Vagina (tissue), 2 donors: Measurements from ENCODE around the gene TMEM62. TPM values are rescaled to one million over a fixed set of nuclear protein-coding genes. Genes with fewer than 3 reads are reported as not detected.
A peak's percentile ranks its signal among the peaks of the same experiment; 100 is the strongest.

ENCODE experiments used
- DNase-seq, 2 donors: peaks; one replicate each; pipeline ENCODE4 v3.0.0-alpha.2; 2017; ENCODE audit errors: extremely low spot score in 2 of 2
- H3K27ac ChIP-seq: fragments of 200-600 bp; sonication (generic); one replicate; pipeline ENCODE4 v1.5.1; 2019
- H3K27me3 ChIP-seq: fragments of 200-600 bp; sonication (generic); one replicate; pipeline ENCODE4 v1.5.1; 2019
- H3K36me3 ChIP-seq, 2 donors: fragments of 200-600 bp; sonication (generic); one replicate each; pipeline ENCODE4 v1.5.1; 2017 to 2019
- H3K4me1 ChIP-seq: fragments of 200-600 bp; sonication (generic); one replicate; pipeline ENCODE4 v1.5.1; 2019
- H3K4me3 ChIP-seq, 2 donors: fragments of 200-600 bp; sonication (generic); 1 replicate in 1 of 2; 2 replicates in 1 of 2; pipeline ENCODE4 v1.5.1; 2016 to 2019
- H3K9me3 ChIP-seq: fragments of 200-600 bp; sonication (generic); one replicate; pipeline ENCODE4 v1.5.1; 2019
- POLR2A ChIP-seq, 2 donors: fragments of 450-650 bp; IDR thresholded peaks; one replicate each; pipeline ENCODE4 v1.6.1; 2017; ENCODE audit warnings: antibody characterized with exemption in 2 of 2, mild to moderate bottlenecking in 2 of 2, moderate library complexity in 2 of 2
- POLR2AphosphoS5 ChIP-seq, 2 donors: sonication (generic); formaldehyde crosslinking; IDR thresholded peaks; one replicate each; pipeline ENCODE4 v1.9.0; 2017; ENCODE audit warnings: antibody characterized with exemption in 2 of 2, mild to moderate bottlenecking in 2 of 2, low read depth in 1 of 2; ENCODE audit not compliant: insufficient read depth in 1 of 2
- intact Hi-C: fragments of 100-400 bp; cut with DNase I; formaldehyde crosslinking; loops from one replicate; pipeline ENCODE4 v1.15.1; 2023
- total RNA-seq: library from RNA; depleted of rRNA; stranded (reverse); fragments of >200 nt; gene quantifications from one replicate; pipeline ENCODE4 v1.2.3, GENCODE V29; 2016
- TF ChIP-seq, protein P1 (sequence below), 3 experiments: fragments of 450-650 bp in 2 of 3; fragments of 200-600 bp in 1 of 3; sonication (generic) in 1 of 3; IDR thresholded peaks; one replicate each; pipeline ENCODE4 v1.5.1; 2017 to 2019; ENCODE audit warnings: antibody characterized with exemption in 3 of 3, mild to moderate bottlenecking in 2 of 3, moderate library complexity in 2 of 3

The TMEM62 gene
- 86.9 TPM for total RNA-seq

DNA sequence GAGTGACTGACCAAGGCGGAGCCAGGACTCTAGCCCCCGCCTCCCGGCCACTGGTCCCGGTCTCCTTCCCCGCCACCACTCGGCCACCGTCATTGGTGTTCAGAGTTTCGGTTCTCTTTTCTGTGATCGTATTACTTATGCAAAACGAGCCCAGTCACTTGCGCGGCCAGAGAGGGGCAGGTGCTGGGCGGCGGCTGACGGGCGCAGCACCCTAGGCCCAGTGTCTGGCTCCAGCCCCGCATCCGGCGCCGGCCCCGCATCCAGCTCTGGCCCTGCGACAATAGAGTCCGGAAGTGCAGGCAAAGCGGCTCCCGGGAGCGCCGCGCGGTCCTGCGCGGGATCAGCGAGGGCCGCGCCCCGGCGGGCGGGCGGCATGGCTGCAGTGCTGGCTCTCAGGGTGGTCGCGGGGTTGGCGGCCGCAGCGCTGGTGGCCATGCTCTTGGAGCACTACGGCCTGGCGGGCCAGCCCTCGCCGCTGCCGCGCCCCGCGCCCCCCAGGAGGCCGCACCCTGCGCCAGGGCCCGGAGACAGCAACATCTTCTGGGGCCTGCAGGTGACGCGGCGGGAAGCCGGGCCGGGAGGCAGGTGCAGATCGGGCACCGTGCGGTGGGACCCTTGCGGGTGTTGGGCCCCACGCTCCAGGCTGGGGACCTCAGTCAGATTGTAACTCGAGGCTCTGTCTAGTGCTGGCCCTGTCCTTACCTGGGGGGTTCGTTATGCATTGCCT, at the start of gene TMEM62:
Gene TMEM62, plus strand, starts transcription at position 157 of the 727 bp plus-strand sequence. Its CDS starts 217 bp downstream, at position 374.
- TF ChIP-seq POLR2AphosphoS5 (IDR thresholded peaks at IDR 0.05; ENCODE audit: insufficient read depth in 1 of 2, low read depth in 1 of 2) (peak in 1 of 2 donors; percentile 79), POLR2A (IDR thresholded peaks at IDR 0.05) (no peak)
- TF ChIP-seq, protein P1, sequence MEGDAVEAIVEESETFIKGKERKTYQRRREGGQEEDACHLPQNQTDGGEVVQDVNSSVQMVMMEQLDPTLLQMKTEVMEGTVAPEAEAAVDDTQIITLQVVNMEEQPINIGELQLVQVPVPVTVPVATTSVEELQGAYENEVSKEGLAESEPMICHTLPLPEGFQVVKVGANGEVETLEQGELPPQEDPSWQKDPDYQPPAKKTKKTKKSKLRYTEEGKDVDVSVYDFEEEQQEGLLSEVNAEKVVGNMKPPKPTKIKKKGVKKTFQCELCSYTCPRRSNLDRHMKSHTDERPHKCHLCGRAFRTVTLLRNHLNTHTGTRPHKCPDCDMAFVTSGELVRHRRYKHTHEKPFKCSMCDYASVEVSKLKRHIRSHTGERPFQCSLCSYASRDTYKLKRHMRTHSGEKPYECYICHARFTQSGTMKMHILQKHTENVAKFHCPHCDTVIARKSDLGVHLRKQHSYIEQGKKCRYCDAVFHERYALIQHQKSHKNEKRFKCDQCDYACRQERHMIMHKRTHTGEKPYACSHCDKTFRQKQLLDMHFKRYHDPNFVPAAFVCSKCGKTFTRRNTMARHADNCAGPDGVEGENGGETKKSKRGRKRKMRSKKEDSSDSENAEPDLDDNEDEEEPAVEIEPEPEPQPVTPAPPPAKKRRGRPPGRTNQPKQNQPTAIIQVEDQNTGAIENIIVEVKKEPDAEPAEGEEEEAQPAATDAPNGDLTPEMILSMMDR (IDR thresholded peaks at IDR 0.05) = peak in 1 of 3 experiments; percentile 15
- H3K9me3 ChIP-seq = no peaks in the 10 kb centered on the region
- H3K36me3 ChIP-seq = peaks cover 0 to 13% of the 10 kb centered on the region in 2 donors
- H3K4me1 ChIP-seq = peaks cover 23% of the 10 kb centered on the region
- intact Hi-C loops = no loop called here
- DNase-seq = no peak
- H3K27me3 ChIP-seq = no peaks in the 10 kb centered on the region
- peak within 1 kb of the TSS; percentile 70 to 84 for H3K4me3 ChIP-seq
- H3K27ac ChIP-seq = peak within 1 kb of the TSS; percentile 84

DNA sequence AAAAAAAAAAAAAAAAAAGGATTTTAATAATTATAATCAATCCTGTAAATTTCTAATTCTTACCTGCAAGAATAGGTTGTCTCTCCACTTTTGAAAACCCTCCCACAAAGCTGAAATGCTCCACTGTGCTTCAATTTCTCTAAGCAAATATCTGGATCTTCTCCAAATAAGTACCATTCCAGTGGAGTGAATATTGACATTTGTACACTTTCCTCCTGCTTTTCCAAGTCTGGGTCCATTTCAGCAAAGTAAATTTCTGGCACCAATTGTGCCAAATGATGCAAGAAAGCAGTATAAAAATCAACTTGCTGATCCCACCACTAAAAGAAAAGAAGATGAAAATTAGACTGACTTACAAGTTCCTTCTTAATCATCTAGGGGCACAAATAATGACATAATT, 47.5 kb upstream of the TMEM62 start:
- TF ChIP-seq POLR2A (IDR thresholded peaks at IDR 0.05) = no peak
- TF ChIP-seq POLR2AphosphoS5 (IDR thresholded peaks at IDR 0.05; ENCODE audit: insufficient read depth in 1 of 2, low read depth in 1 of 2) = no peak
- TF ChIP-seq, protein P1 (IDR thresholded peaks at IDR 0.05) = no peak
- intact Hi-C loops = no loop called here
- H3K27ac ChIP-seq = peak overlapping the region; percentile 20

DNA sequence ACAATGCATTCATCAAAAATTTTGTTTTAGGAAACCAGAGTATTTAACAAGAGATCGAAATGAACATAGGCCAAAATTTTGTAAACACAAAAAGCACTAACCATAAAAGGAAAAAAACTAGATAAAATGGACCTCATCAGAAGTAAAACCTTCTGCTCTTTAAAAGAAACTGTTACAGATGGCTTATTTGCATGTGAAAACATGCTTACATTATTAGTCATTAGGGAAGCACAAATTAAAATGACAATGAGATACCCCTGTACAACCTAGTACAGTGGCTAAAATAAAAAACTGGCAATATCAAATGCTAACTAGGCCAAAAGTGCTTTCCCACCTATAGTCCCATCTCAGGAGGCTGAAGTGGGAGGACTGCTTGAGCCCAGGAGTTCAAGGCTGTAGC, 46.8 kb upstream of the TMEM62 start:
- intact Hi-C loops = no loop called here
- Histone ChIP-seq H3K4me1 (peaks cover 12% of the 10 kb centered on the region), H3K4me3 (no peak overlapping the region), H3K9me3 (no peaks in the 10 kb centered on the region), H3K27ac (no peak overlapping the region), H3K36me3 (peaks cover 0 to 25% of the 10 kb centered on the region in 2 donors), H3K27me3 (no peaks in the 10 kb centered on the region)
- TF ChIP-seq POLR2AphosphoS5 (IDR thresholded peaks at IDR 0.05; ENCODE audit: insufficient read depth in 1 of 2, low read depth in 1 of 2) (no peak), POLR2A (IDR thresholded peaks at IDR 0.05) (no peak)
- TF ChIP-seq, protein P1 (IDR thresholded peaks at IDR 0.05) = no peak
- DNase-seq = no peak

More for the DNA sequence above, 47.5 kb upstream of the TMEM62 start:
- Histone ChIP-seq H3K4me3 (no peak overlapping the region), H3K27me3 (no peaks in the 10 kb centered on the region), H3K9me3 (no peaks in the 10 kb centered on the region), H3K4me1 (peaks cover 12% of the 10 kb centered on the region), H3K36me3 (peaks cover 0 to 29% of the 10 kb centered on the region in 2 donors)
- no peak for DNase-seq

DNA sequence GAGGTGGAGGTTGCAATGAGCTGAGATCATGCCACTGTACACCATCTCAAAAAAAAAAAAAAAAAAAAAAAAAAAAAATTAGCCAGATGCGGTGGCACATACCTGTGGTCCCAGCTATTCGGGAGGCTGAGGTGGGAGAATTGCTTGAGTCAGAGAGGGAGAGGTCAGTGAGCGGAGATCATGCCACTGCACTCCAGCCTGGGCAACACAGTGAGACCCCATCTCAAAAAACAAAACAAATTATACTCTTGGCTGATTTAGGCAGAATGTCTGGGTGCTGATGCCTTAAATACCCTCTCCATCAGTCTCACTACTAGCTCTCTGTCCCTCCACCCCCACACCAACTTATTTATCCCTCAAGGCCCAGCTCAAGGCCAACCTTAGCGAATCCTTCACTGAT, 41.5 kb upstream of the TMEM62 start:
- no peaks in the 10 kb centered on the region for H3K36me3 ChIP-seq
- H3K9me3 ChIP-seq = no peaks in the 10 kb centered on the region
- no peaks in the 10 kb centered on the region for H3K27me3 ChIP-seq
- intact Hi-C loops = no loop called here
- no peak for TF ChIP-seq POLR2AphosphoS5 (IDR thresholded peaks at IDR 0.05; ENCODE audit: insufficient read depth in 1 of 2, low read depth in 1 of 2)
- TF ChIP-seq, protein P1 (IDR thresholded peaks at IDR 0.05) = no peak
- TF ChIP-seq POLR2A (IDR thresholded peaks at IDR 0.05) = no peak
- H3K27ac ChIP-seq = no peak overlapping the region
- no peak overlapping the region for H3K4me3 ChIP-seq
- no peak for DNase-seq
- peaks cover 9% of the 10 kb centered on the region for H3K4me1 ChIP-seq

DNA sequence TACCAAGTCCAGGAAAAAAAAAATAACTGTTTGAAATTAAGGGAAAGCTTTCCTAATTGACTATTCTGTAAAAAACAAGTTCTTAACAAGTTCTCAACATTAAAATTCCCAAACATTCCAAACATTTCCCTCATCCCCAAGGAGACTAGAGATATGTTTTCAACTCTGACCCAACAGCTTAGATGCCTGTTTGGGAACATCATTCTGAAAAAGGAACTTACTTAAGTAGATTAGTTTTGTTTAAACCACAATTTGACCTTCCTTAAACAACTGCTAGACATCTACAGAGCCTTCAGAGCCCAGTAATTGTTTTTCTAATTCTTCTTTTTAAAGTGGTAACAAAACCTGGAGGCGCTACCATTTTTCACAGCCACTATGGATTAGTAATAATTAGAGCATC, 40.4 kb upstream of the TMEM62 start:
- peaks cover 5% of the 10 kb centered on the region for H3K4me1 ChIP-seq
- intact Hi-C loops = no loop called here
- no peaks in the 10 kb centered on the region for H3K9me3 ChIP-seq
- DNase-seq = no peak
- H3K4me3 ChIP-seq = no peak overlapping the region
- no peaks in the 10 kb centered on the region for H3K27me3 ChIP-seq
- H3K27ac ChIP-seq = no peak overlapping the region
- H3K36me3 ChIP-seq = no peaks in the 10 kb centered on the region
- TF ChIP-seq, protein P1 (IDR thresholded peaks at IDR 0.05) = no peak
- TF ChIP-seq POLR2AphosphoS5 (IDR thresholded peaks at IDR 0.05; ENCODE audit: insufficient read depth in 1 of 2, low read depth in 1 of 2) (no peak), POLR2A (IDR thresholded peaks at IDR 0.05) (no peak)
